Myocyte (in vitro differentiated cells): ENCODE results near the gene PIH1D1. TPM values are rescaled to one million over a fixed set of nuclear protein-coding genes. Genes with fewer than 3 reads are reported as not detected.
"Not testable (repeated sequence)": the region's sequence is repeated elsewhere in the genome, so short reads cannot be mapped to it uniquely, and the experiment has no call there.

Source experiments
- DNase-seq: peaks from one replicate; pipeline ENCODE4 v3.0.0-alpha.2; 2012; ENCODE audit warnings: low read depth
- total RNA-seq: library from RNA; depleted of rRNA; stranded (reverse); fragments of >200 nt; gene quantifications from 2 replicates; pipeline ENCODE4 v1.2.3, GENCODE V29; 2014

Gene PIH1D1
- total RNA-seq, 1 donor from 2014 or later, result 53.7 TPM

DNA sequence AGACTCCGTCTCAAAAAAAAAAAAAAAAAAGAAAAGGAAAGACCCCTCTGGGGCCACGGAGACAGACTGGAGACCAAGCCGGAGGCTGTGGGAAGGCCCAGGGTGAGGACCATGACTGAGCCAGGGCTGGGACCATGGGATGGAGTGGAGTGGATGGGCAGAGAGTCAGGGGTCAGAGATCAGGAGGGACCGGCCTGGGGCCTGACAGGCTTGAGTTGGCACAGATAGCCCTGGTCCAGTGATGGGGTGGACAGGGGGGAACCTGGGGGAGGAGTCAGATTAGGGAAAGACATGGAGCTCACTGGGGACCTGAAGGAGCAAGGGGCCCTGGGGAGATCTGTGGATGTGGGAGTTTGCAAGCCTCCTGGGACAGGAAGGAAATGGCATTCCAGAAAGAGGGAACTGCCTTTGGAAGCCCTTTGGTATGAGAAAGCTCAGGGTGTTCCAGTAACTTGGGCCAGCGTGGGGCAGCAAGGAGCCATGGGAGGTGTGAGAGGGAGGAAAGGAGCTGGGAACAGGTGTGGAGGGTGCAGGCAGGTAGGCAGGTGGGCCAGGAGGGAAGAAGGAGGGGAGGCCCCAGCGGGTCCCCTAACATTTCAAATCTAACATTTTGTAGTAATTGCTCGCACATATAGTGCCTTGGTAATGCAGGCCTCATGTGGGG is 29.5 kb upstream of the PIH1D1 start:
- no peak for DNase-seq

DNA sequence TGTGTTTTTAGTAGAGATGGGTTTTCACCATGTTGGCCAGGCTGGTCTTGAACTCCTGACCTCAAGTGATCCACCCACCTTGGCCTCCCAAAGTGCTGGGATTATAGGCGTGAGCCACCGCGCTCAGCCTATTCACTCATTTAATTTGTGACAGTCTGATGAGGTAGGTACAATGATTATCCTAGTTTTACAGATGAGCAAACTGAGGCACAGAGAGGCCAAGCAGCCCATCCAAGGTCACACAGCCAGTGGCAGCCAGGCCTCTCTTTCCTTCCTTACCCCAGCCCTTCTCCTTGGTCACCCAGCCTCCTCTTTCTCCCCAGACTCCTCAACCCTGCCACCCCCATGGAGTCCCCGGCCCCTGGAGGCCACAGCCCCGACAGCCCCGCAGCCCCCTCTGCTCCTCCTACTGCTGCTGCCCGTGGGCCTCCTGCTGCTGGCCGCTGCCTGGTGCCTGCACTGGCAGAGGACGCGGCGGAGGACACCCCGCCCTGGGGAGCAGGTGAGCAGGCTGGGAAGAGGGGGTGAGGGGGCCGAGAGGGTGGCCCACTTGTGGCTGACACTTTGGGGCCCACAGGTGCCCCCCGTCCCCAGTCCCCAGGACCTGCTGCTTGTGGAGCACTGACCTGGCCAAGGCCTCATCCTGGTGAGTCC is 28.5 kb upstream of the PIH1D1 start:
- no peak for DNase-seq

DNA sequence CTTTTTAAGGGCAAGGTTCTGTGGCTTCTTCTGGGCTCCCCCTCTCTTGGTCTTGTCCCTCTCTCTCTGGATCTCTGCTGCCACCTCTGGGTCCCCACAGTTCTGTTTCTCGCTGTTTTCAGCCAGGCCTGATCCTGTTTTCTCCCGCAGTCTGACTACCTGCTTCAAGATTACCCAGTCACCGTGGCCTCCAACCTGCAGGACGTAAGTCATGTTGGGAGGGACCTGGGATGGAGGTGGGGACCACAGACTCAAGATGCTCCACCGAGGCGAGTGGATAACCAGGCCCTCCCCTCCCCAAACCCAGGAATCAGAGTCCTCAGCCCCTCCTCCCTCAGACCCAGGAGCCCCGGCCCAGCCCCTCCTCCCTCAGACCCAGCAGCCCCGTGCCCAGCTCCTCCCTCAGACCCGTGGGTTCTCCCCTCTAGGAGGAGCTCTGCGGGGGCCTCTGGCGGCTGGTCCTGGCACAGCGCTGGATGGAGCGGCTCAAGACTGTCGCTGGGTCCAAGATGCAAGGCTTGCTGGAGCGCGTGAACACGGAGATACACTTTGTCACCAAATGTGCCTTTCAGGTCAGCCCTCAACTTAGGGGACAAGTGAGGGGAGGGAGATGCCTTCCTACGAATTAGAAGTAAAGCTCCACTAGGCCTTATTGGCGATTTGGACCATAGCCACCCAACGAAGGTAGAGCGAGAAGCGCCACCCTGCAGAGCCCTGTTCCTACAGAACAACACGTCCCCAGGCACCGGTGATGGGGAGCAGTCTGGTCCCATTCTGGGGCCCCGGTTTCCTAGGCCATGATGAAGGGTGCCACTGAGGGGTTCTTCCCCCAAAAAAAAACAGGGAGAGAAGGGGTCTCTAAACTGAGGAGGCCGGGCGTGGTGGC is 24.6 kb upstream of the PIH1D1 start:
- no peak for DNase-seq

DNA sequence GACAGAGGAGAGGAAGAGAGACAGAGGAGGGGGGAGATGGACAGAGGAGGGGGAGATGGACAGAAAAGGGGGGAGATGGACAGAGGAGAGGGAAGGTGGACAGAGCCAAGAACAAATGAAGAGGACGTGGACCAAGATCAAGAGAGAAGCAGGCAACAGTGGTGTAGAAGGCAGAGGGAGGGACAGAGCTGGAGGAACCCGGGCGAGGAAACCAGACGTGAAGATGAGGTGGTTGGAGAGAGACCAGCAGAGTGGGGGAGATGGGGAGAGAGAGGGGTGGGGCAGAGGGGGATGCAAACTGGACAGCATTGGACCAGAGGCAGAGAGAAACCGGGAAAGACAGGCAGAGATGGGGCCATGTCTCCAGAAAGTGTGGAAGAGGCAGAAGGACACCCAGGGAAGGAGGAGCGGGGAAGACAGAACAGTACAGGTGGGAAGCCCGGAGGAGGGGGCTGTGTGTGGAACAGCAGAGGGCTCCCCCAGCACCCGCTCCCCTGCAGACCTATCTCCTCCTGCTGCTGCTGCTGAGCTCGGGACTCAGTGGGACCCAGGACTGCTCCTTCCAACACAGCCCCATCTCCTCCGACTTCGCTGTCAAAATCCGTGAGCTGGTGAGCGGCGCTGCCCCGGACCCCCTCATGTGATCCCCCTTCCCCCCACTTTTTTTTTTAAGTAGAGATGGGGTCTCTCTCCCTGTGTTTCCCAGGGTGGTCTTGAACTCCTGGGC is 23.7 kb upstream of the PIH1D1 start:
- DNase-seq, result no peak

DNA sequence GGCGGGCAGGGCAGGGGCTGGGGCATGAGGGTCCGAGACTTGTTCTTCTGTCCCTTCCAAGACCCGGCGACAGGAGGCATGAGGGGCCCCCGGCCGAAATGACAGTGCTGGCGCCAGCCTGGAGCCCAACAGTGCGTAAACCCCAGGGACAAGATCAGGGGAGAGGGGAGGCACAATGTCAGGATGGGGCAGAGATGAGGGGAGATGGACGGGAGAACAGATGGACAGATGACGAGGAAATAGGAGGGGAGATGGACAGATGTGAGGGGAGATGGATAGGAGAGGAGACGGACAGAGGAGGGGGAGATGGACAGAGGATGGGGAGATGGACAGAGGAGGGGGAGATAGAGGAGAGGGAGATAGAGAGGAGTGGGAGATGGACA is 22.9 kb upstream of the PIH1D1 start:
- no peak for DNase-seq

DNA sequence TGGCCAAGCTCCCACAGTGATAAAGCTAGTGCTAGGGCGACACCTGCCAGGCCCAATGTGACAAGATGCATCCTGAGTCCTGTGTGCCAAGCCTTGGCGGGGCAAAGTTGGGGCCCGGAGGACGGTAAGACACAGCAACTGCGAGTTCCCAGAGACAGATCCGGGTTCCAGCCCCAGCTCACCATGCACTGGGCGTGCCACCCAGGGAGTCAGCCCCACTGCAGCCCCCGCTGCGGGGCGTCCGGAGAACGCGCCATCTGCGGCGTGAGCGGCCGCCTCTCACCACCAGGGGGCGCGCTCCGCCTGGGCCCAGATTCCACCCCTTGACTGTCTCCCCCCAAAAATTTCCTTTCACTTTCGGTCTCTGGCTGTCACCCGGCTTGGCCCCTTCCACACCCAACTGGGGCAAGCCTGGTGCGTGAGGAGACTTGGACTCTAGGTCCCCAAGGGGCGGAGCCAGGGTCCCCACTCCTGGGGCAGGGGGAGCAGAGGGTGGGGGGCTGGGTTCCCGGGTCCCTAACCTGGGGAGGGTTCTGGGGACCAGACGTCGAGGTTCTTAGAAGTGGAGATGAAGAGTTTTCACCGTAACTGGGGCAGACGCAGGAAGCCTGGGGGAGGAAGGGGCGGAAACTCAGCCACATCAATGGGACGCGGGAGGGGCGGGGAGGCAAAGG is 22.4 kb upstream of the PIH1D1 start, which contains the start of gene FLT3LG:
TSS of gene FLT3LG (plus strand) at position 348 of the 674 bp plus-strand sequence. CDS start 425 bp downstream, outside the sequence.
- peak; percentile 73 for DNase-seq

DNA sequence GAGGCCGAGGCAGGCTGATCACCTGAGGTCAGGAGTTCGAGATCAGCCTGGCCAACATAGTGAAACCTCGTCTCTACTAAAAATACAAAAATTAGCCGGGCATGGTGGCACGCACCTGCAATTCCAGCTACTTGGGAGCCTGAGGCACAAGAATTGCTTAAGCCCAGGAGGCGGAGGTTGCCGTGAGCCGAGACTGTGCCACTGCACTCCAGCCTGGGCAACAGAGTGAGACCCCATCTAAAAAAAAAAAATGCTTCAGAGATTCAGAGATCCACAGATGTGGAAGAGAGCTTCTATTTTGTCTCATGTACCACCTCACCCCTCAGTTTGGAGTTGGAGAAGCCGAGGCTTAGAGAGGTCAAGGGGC is 21.9 kb upstream of the PIH1D1 start:
- DNase-seq, result not testable (repeated sequence)

DNA sequence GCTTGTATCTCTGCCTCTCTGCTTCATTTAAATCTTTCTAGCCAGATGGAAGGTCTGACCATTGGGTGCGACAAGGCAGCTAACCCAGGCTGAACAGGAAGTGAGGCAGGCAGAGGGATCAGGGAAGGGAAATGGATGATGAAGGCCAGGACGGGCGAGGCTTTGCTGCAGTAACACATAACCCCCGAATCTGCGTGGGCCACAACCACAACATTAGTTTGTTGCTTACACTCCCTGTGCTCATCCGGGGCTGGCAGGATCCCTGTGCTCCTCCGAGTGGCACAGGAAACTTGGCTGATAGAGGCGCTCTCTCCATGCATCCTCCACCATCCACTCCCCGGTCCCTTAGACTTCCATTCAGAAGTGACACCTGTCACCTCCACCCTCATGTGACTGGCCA is 21.3 kb upstream of the PIH1D1 start:
- DNase-seq, result no peak

DNA sequence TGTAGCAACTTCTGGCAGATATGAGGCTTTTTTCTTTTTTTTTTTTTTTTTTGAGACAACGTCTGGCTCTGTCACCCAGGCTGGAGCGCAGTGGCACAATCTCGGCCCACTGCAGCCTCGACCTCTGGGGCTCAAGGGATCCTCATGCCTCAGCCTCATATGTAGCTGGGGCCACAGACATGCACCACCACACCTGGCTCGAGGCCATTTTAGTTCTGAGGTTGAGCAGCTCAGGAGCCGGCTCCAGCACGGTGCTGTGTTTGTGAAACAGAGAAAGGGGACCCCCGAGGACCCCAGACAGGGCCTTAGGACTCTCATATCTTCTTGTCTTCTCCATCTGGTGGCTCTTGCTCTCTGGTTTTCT is 19.0 kb upstream of the PIH1D1 start:
- no peak for DNase-seq

DNA sequence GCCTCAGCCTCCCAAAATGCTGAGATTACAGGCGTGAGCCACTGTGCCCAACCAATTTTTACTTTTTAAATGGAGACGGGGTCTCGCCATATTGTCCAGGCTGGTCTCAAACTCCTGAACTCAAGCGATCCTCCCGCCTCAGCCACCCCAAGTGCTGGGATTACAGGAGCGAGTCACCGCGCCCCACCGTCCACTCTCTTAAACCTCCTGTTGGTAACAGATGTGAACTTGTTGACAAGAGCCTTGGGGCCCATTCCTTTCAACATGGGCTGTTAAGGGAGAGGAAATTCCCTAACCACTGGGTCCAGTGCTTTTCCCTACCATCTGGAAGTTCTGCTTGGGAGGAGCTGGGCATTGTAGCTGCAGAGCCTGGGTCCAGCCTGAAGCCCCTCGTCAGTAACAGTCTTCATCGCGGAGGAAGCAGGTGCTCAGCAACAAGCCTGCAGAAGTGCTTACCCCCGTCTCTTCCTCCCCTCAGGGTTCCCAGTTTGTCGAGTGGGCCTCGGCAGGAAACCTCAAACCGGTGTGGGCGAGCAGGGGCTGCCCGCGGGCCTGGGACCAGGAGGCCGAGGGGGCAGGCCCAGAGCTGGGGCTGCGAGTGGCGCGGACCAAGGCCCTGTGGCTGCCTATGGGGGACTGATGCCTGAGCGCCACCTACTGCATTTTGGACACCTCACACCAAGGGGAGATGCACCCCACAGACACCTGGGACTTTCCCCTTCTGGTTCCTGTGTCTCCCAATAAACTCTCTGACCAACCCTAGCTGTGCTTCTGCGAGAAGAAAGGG is 18.4 kb upstream of the PIH1D1 start:
- DNase-seq, result no peak

DNA sequence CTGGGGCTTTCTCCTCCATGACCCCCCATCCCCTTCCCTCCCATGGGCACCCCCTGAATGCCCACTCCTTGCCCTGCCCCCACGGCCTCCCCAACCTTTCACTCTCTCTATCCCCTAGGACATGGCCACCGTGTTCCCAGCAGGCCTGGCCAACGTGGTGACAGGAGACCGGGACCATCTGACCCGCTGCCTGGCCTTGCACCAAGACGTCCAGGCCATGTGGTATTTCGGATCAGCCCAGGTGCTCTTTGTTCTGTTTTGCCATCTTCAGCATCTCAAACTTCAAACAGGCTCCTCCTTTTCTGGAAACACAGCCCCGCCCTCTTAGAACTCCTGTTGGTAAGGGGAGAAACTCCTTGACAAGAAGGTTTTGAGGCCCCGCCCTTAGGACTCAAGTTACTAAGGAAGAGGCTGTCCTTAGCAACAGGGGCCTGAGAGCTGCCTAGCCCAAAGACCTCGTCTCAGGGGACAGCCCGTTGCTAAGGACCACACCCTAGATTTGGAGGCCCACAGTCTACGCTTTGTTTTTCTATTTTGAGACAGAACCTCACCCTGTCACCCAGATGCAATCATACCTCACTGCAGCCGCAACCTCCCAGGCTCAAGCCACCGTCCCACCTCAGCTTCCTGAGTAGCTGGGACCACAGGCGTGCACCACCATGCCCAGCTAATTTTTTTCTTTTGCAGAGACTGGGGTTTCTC is 17.3 kb upstream of the PIH1D1 start:
- peak; percentile 62 for DNase-seq

DNA sequence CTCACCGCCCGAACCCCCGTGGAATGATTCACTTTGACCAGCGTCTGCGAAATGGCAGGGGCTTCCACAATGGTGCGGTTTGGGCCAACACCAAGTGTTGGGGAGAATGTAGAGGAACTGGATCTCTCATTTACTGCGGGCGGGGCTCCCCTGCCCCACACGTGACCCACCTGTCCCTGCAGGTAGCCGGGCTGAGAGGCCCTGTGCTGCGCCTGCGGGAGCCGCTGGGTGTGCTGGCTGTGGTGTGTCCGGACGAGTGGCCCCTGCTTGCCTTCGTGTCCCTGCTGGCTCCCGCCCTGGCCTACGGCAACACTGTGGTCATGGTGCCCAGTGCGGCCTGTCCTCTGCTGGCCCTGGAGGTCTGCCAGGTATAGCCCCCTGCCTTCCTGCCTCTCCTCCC is 16.6 kb upstream of the PIH1D1 start:
- no peak for DNase-seq

DNA sequence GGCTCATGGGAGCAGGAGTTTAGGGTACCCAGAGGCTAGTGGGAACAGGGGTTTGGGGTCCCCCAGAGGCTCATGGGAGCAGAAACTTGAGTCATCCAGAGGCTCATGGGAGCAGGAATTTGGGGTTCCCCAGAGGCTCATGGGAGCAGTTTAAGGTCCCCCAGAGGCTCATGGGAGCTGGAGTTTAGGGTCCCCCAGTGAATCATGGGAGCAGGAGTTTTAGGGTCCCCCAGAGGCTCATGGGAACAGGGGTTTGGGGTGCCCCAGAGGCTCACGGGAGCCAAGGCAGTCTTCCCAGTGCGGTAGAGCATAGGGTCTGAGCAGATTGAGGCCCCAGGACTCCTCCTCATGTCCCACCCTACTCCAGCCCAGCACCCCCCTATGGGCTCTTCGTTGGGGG is 13.8 kb upstream of the PIH1D1 start:
- DNase-seq, result no peak

DNA sequence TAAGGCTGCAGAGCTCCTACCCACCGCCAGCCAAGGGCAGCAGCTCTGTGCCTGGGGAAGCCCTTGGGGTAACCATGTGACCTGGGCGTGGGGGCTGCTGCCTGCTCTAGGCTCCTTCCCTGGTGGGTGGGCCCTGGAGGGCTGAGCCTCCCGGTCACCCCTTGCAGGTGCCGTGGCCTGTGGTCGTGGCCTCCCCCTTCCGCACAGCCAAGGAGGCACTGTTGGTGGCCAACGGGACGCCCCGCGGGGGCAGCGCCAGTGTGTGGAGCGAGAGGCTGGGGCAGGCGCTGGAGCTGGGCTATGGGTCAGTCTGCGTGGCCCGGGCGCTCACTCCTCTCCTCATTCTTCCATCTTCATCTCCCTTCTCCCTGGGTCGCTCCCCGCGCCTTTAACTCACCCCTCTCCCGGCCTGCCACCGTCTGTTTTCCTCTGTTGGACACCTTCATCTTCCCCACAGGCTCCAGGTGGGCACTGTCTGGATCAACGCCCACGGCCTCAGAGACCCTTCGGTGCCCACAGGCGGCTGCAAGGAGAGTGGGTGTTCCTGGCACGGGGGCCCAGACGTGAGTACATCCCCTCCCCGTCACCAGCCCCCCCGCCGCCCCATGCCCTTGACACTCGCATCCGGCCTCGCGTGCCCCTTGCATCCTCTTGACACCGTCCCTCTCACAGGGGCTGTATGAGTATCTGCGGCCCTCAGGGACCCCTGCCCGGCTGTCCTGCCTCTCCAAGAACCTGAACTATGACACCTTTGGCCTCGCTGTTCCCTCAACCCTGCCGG is 12.5 kb upstream of the PIH1D1 start:
- DNase-seq, result no peak

DNA sequence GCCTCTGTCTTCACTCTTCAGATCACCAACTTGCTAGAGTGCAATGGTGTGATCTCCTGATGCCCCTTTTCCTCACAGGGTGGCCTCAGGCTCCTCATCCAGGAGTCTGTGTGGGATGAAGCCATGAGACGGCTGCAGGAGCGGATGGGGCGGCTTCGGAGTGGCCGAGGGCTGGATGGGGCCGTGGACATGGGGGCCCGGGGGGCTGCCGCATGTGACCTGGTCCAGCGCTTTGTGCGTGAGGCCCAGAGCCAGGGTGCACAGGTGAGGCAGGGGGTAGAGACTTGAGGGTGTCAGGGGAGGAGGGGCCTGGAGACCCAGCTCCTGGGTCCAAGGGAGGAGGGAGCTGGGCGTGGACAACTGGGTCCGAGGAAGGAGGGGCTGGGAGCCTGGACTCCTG is 10.9 kb upstream of the PIH1D1 start:
- no peak for DNase-seq

DNA sequence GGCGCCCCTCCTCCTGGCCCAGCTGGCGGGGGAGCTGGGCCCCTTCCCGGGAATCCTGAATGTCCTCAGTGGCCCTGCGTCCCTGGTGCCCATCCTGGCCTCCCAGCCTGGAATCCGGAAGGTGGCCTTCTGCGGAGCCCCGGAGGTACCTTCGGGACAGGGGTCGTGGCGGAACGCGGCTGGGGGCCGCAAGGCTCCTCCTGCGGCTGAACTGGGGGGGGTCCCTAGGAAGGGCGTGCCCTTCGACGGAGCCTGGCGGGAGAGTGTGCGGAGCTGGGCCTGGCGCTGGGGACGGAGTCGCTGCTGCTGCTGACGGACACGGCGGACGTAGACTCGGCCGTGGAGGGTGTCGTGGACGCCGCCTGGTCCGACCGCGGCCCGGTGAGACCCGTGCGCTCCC is 10.0 kb upstream of the PIH1D1 start:
- no peak for DNase-seq

DNA sequence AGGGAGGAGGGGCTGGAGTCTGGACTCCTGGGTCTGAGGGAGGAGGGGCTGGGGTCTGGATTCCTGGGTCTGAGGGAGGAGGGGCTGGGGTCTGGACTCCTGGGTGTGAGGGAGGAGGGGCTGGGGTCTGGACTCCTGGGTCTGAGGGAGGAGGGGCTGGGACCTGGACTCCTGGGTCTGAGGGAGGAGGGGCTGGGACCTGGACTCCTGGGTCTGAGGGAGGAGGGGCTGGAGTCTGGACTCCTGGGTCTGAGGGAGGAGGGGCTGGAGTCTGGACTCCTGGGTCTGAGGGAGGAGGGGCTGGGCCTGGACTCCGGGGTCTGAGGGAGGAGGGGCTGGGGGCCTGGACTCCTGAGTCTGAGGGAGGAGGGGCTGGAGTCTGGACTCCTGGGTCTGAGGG is 9.5 kb upstream of the PIH1D1 start:
- DNase-seq, result not testable (repeated sequence)

DNA sequence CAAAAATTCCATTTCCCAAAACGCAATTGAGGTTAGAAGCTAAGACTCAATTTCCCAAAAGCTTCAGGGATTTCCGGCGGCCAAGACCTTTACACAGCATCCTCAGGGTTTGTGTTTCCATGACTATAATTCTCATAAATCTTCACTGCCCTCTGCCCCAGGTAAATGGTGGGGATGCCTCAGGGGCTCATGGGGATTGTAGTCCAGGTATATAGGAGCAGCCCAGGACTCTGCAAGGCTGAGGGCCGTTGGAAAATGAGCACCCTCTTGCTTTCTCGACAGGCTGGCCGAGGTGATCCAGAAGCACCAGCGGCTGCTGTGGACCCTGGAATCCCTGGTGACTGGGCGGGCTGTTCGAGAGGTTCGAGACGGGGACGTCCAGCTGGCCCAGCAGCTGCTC is 7.8 kb upstream of the PIH1D1 start:
- no peak for DNase-seq

DNA sequence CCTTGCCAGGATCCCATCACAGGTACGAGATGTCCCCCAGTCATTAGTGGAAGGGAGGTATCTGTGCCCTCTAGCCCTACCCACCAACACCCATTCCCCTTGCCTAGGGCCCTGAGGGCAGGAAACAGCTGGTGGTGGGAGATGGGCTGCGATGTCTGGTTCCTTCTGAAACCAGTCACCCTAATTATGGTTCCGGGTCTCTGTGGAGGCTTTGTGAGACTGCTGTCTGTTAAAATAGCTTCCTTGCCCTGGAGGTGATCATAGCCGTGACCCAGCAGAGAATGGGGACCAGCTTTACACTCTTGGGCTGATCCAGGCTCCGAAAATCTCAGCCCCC is 6.9 kb upstream of the PIH1D1 start:
- no peak for DNase-seq
